ELF-1 (cell line): ENCODE data around the gene DHRS11.
"Not testable (repeated sequence)": the region's sequence is repeated elsewhere in the genome, so short reads cannot be mapped to it uniquely, and the experiment has no call there.

Experiments
- DNase-seq: peaks from one replicate; pipeline ENCODE4 v3.0.0-alpha.2; 2016; ENCODE audit warnings: low read depth, low spot score

DHRS11 gene

GRCh38 chr17:36593656-36594316 is 2.1 kb downstream of the DHRS11 start:
- peak; percentile 67 for DNase-seq

- no peak for DNase-seq
These were observed 3.1 kb downstream of the DHRS11 start for GRCh38 chr17:36594626-36595401.

GRCh38 chr17:36597226-36597625 is 5.5 kb downstream of the DHRS11 start:
- no peak for DNase-seq

GRCh38 chr17:36597866-36598777 is 6.4 kb downstream of the DHRS11 start:
- no peak for DNase-seq

DNA sequence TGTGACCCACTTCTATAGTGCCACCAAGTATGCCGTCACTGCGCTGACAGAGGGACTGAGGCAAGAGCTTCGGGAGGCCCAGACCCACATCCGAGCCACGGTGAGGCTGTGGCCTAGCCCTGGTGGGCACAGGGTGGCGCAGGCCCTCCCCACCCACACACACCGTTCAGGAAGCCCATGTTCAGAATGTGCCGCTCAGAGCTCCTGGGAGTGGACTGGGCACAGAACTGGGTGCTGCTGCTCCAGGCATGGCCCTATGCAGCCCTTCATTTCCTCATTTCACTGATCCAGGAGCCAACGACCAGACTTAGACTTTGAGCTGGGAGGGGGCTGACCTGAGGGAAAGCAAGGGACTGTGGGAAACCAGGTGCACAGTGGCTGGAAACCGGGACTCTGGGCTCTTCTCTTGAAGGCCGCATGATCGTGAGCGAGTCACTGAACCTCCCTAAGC is 7.3 kb downstream of the DHRS11 start:
- DNase-seq = no peak

DNA sequence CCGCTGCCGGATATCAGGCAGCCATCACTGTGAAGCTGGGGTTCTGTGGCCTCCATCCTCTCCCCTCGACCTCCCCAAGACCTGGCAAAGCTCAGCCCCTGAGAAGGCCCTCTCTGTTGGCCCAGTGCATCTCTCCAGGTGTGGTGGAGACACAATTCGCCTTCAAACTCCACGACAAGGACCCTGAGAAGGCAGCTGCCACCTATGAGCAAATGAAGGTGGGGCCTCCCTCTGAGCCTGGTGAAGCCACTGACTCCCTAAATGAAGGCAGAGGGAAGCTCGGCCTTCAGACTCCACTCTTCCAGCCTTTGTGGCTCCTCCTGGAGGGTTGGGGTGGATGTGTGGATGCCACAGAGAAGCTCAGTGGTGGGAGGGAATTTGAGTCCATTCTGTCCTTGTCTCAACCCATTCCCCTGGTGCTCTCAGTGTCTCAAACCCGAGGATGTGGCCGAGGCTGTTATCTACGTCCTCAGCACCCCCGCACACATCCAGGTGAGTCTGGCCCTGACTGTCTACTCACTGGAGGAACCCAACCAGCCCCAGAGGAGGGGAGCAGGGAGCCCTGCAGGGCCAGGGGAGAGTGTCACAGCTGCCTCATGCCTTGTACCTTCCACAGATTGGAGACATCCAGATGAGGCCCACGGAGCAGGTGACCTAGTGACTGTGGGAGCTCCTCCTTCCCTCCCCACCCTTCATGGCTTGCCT is 8.0 kb downstream of the DHRS11 start:
- DNase-seq = no peak

- no peak for DNase-seq
These were observed 8.8 kb downstream of the DHRS11 start for GRCh38 chr17:36600465-36600864.

DNA sequence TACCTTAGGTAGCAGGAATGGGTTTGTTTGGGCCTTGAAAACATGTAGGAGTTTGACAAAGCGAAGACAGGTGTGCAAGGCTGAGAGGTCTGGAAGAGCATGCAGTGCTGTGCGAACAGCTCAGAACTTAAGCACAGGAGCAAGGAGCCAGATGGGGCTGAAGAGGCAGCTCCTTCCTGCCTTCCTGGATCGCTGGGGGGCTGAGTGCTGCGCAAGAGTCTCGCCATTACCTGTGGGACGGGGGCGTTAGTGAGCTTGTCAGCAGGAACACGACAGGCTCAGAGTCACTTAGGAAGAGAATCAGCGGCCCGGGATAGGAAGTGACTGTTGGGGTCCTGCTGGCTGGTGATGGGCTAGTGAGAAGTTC is 9.2 kb downstream of the DHRS11 start:
- DNase-seq = no peak

DNA sequence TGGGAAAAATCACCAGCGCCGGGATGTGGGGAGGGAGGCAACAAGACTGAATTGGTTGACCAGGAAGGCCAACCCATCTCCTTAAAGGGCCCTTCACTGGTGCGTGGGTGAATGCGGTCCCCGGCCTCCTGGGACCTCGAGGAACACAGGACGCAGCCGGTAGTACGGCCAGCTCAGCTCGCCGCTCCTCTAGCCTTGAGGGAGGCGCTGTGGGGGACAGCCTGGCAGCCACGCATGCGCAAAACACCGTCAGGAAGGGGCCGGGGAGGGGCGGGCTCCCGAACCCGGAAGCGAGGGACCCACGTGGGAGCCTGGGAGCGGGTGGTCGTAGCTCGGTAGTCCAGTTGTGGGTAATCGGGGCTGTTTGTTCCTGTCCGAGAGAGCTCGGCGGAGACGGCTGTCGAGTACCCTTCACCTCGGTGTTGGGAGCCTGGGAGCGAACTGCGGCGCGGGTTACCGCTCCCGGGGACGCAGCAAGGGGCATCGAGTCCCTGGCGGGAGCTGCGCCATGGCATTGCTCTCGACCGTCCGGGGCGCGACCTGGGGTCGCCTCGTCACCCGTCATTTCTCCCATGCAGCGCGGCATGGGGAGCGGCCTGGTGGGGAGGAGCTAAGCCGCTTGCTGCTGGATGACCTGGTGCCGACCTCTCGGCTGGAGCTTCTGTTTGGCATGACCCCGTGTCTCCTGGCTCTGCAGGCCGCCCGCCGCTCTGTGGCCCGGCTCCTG is 9.8 kb downstream of the DHRS11 start, which contains the start of gene MRM1:
MRM1 (plus strand) TSS at position 281 of the 727 bp plus-strand sequence; CDS start at position 509, 228 bp downstream.
- DNase-seq = peak; percentile 96

- peak; percentile 45 for DNase-seq
These were observed 10.5 kb downstream of the DHRS11 start for GRCh38 chr17:36602030-36602748.

DNA sequence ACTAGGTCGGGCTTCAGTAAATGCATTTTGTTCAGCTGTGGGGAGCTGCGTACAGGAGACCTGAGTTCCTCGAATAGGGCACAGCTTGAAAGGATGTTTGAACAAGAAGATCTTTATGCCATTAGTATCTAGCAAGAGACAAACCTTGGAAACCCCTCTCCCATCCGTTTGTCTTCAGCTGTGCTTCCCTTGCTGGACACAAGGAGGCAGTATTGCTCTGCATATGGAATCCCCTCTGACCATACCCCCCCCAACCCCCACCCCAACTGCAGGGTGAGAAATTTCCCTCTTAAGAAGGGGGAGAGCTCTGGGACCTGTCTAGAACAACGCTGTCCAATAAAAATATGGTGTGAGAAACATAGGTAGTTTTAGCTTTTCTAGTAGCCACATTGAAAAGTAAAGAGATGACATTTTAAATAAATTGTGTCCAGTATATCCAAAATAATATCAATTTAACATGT is 11.3 kb downstream of the DHRS11 start:
- DNase-seq = peak; percentile 79

GRCh38 chr17:36605028-36605427 is 13.3 kb downstream of the DHRS11 start:
- DNase-seq = not testable (repeated sequence)

GRCh38 chr17:36608280-36608679 is 16.6 kb downstream of the DHRS11 start:
- no peak for DNase-seq

- peak; percentile 71 for DNase-seq
These were observed 17.3 kb downstream of the DHRS11 start for GRCh38 chr17:36608794-36609497.

DNA sequence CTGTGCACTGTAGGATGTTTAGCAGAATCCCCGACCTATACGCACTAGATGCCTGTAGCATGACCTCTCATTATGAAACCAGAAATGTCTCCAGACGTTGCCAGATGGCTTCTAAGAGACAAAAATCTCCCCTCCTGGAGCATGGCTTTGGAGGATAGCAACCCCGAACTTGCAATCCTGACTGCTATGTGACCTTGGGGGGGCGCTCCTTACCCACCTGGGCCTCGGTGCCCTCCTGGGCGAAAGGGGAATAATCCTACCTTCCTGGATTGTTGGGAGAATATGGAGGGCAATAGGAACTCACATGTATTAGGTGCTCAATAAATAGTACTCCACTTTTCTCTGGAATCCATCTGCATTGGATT is 17.8 kb downstream of the DHRS11 start:
- no peak for DNase-seq

DNA sequence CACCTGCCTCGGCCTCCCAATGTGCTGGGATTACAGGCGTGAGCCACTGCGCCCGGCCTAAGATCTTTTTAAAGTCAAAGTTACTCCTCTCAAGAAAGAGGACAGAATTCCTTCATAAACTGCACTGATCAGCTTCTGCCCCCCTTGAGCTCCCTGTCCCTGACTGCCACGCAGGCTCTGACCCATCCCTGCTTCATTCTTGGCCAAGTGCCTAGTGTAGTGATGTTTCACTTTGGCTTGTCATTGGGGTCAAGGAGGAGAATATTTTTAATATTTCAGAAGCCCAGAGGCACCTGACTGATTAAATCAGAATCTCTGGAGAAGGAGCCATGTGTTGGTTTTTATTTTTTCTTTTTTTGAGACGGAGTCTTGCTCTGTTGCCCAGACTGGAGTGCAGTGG is 18.8 kb downstream of the DHRS11 start:
- no peak for DNase-seq

- DNase-seq = no peak
These were observed 19.8 kb downstream of the DHRS11 start for GRCh38 chr17:36611345-36612072.

DNA sequence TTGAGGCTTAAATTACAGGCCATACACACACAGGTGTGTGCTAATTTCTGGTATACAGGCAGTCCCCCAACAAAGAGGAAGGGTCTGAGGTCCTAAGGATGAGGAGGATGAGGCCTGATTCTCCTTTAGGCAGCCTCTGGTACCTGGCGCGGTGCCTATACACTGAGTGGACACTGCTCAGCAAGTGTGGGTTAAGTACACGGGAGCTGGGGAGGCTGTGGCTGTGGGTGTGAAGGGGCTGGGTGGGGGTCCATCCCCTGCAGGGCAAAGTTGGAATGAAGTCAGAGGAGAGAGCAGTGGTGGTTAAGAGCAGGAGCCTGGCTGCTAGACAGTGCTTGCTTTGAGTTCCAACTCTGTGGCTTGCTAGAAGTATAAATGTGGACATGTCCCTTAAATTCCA is 20.6 kb downstream of the DHRS11 start:
- no peak for DNase-seq

- DNase-seq = no peak
These were observed 21.5 kb downstream of the DHRS11 start for GRCh38 chr17:36613155-36613554.
